Camera-type eye (tissue), 1 donor: ENCODE results near the gene CD22. TPM values are rescaled to one million over a fixed set of nuclear protein-coding genes. Genes with fewer than 3 reads are reported as not detected.

Experiments
- total RNA-seq: library from RNA; depleted of rRNA; stranded (reverse); fragments of >200 nt; gene quantifications from one replicate; pipeline ENCODE4 v1.2.3, GENCODE V29; 2014

CD22 gene
- total RNA-seq, result 0.66 TPM

DNA sequence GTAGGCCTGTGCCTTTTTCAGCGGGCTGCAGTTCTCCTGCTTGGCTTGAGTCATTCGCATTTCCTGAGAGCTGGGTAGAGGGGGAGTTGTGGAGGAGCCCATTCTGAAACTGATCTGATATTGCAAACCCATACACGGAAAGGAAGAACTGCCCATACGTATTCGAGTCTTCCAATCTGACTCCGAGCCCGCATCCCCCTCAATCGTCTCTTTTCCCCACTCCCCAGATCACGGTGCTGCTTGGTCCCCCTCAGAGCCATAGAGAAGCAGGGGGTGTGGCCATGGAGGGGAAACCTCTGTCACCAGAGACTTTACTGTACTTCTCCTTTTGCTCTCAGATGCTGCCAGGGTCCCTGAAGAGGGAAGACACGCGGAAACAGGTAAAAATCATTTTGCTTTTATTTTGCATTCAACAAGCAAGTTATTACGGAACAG is at the start of gene CD22:
Gene CD22 (plus strand): TSS at position 337 of the 435 bp plus-strand sequence. CDS start 2,854 bp downstream, outside the sequence.

GRCh38 chr19:35291916-35292315 is 37.1 kb upstream of the CD22 start, which contains the start of gene MAG:
MAG (plus strand) TSS chr19:35292161; CDS start chr19:35295409, 3,248 bp downstream.

DNA sequence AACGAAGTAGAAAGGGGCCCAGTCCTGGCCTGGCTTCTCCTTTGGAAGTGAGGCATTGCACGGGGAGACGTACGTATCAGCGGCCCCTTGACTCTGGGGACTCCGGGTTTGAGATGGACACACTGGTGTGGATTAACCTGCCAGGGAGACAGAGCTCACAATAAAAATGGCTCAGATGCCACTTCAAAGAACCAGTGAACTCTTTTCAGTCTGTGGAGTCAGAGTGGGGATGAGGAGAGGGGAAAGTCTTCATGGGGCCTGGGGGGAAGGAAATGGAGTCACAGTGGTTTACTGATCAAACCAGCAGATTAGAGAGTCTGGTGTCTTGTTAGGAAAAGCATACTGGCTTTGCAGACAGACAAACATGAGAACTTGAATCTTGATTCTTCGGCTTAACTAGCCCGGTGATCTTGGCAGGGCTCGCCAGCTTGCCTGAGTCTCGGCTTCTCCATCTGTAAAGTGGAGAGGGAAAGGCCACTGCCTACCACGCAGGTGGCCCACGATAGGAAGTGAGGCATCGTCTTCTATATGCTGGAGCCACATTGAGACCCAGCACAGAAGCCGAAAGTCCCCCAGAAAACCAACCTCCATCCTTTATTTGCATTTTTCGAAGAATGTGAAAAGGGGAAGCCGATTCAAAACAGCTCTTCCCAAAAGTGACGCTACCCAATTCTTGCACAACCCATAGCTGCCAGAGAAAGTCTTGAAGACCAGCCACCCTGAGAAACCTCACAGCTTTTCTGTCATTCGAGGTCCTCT is 18.4 kb downstream of the CD22 start, which contains the start of gene FFAR1:
Gene FFAR1 (plus strand): TSS at position 732 of the 759 bp plus-strand sequence. CDS start 3,650 bp downstream, outside the sequence.

GRCh38 chr19:35357867-35358573 is 29.0 kb downstream of the CD22 start, which contains the start of gene FFAR3:
FFAR3 (plus strand) TSS chr19:35358460; CDS start chr19:35358891, 431 bp downstream.

DNA sequence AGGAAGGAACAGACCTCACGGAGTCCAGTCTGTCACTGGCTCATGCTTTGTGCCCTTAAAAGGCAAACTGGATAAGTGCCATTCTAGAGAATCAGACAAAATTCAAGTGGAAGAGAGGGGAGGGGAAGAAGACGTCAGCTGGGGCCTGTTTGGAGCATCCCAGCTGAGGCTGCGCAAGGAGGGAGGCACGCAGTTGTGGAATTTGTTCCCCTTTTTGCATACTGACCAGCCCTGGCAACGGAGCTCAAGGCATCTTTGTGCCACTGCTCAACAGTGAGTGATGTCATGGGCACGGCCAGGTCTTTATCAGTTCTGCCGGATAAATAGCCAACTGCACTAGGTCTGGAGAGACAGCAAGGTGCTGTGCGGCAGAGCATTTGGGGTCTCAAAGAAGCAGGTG is 41.7 kb downstream of the CD22 start, which contains the start of gene GPR42:
Gene GPR42 (plus strand): TSS at position 347 of the 400 bp plus-strand sequence. CDS start 292 bp downstream, outside the sequence.

Other genes with a start within 250 kb of the CD22 start
- gene FXYD3, start 213.4 kb upstream of the CD22 start, total RNA-seq, result 20.7 TPM
- 50.3 TPM for gene LGI4, start 194.1 kb upstream of the CD22 start, total RNA-seq
- 34.8 TPM for gene FXYD1, start 190.4 kb upstream of the CD22 start, total RNA-seq
- 8.3 TPM for gene FXYD7, start 185.9 kb upstream of the CD22 start, total RNA-seq
- gene FXYD5, start 174.5 kb upstream of the CD22 start, total RNA-seq, result 3.5 TPM
- not detected for gene FAM187B, start 100.4 kb upstream of the CD22 start, total RNA-seq
- 12.9 TPM for gene LSR, start 80.2 kb upstream of the CD22 start, total RNA-seq
- 82.7 TPM for gene USF2, start 60.2 kb upstream of the CD22 start, total RNA-seq
- gene HAMP, start 46.7 kb upstream of the CD22 start, total RNA-seq, result not detected
- gene MAG, start 37.0 kb upstream of the CD22 start, total RNA-seq, result 1.2 TPM
- gene FFAR1, start 18.7 kb downstream of the CD22 start, total RNA-seq, result not detected
- 0.44 TPM for gene FFAR3, start 29.3 kb downstream of the CD22 start, total RNA-seq
- not detected for gene GPR42, start 41.9 kb downstream of the CD22 start, total RNA-seq
- not detected for gene FFAR2, start 119.1 kb downstream of the CD22 start, total RNA-seq
- gene KRTDAP, start 161.3 kb downstream of the CD22 start, total RNA-seq, result not detected
- 31.8 TPM for gene DMKN, start 184.5 kb downstream of the CD22 start, total RNA-seq
- 0.93 TPM for gene SBSN, start 199.1 kb downstream of the CD22 start, total RNA-seq
- 0.38 TPM for gene GAPDHS, start 204.3 kb downstream of the CD22 start, total RNA-seq
- gene TMEM147, start 216.4 kb downstream of the CD22 start, total RNA-seq, result 49.3 TPM
- not detected for gene ATP4A, start 234.5 kb downstream of the CD22 start, total RNA-seq